NCI-H2227 (cell line): ENCODE results near the gene IL13RA1.
A peak's percentile ranks its signal among the peaks of the same experiment; 100 is the strongest.
"Not testable (repeated sequence)": the region's sequence is repeated elsewhere in the genome, so short reads cannot be mapped to it uniquely, and the experiment has no call there.

ENCODE experiments used
- DNase-seq: peaks from one replicate; lab custom pipeline; 2025; ENCODE audit not compliant: unreplicated experiment; lab: John Stamatoyannopoulos, UW

The IL13RA1 gene

GRCh38 chrX:118726887-118727685 lies at the start of gene IL13RA1:
Gene IL13RA1 (plus strand): TSS chrX:118727606. CDS start chrX:118727639, 33 bp downstream.
- DNase-seq = peak; percentile 95

GRCh38 chrX:118679290-118679689 lies 48.1 kb upstream of the IL13RA1 start:
- DNase-seq = no peak

GRCh38 chrX:118682258-118683014 lies 45.0 kb upstream of the IL13RA1 start:
- no peak for DNase-seq

- no peak for DNase-seq
Measured at GRCh38 chrX:118685393-118685792, 42.0 kb upstream of the IL13RA1 start.

- DNase-seq = no peak
Measured at GRCh38 chrX:118688935-118689334, 38.5 kb upstream of the IL13RA1 start.

- no peak for DNase-seq
Measured at GRCh38 chrX:118693843-118694242, 33.6 kb upstream of the IL13RA1 start.

- no peak for DNase-seq
Measured at GRCh38 chrX:118694638-118695037, 32.8 kb upstream of the IL13RA1 start.

GRCh38 chrX:118698516-118699170 lies 28.8 kb upstream of the IL13RA1 start:
- no peak for DNase-seq

- no peak for DNase-seq
Measured at GRCh38 chrX:118702741-118703140, 24.7 kb upstream of the IL13RA1 start.

- DNase-seq = no peak
Measured at GRCh38 chrX:118706681-118707080, 20.7 kb upstream of the IL13RA1 start.

- DNase-seq = no peak
Measured at GRCh38 chrX:118714521-118714920, 12.9 kb upstream of the IL13RA1 start.

- DNase-seq = not testable (repeated sequence)
Measured at GRCh38 chrX:118715917-118716316, 11.5 kb upstream of the IL13RA1 start.

- DNase-seq = not testable (repeated sequence)
Measured at GRCh38 chrX:118716833-118717232, 10.6 kb upstream of the IL13RA1 start.

GRCh38 chrX:118717678-118718391 lies 9.6 kb upstream of the IL13RA1 start:
- DNase-seq = no peak

- DNase-seq = no peak
Measured at GRCh38 chrX:118718737-118719136, 8.7 kb upstream of the IL13RA1 start.

- no peak for DNase-seq
Measured at GRCh38 chrX:118720058-118720707, 7.2 kb upstream of the IL13RA1 start.

- no peak for DNase-seq
Measured at GRCh38 chrX:118723376-118723775, 4.0 kb upstream of the IL13RA1 start.

GRCh38 chrX:118724365-118724764 lies 3.0 kb upstream of the IL13RA1 start:
- no peak for DNase-seq

GRCh38 chrX:118724775-118725174 lies 2.6 kb upstream of the IL13RA1 start:
- no peak for DNase-seq

GRCh38 chrX:118726396-118726795 lies 1.0 kb upstream of the IL13RA1 start:
- no peak for DNase-seq
